ENCODE measurements around the gene NAGA.
A peak's percentile ranks its signal among the peaks of the same experiment; 100 is the strongest.
"Not testable (repeated sequence)": the region's sequence is repeated elsewhere in the genome, so short reads cannot be mapped to it uniquely, and the experiment has no call there.

NAGA gene

GRCh38 chr22:42070517-42071422 is at the start of gene NAGA:
TSS of gene NAGA (minus strand) at chr22:42070812. CDS start at chr22:42070297, 515 bp downstream.
- peak; percentile 84 to 98 (median 95) for DNase-seq
- intact Hi-C loops (cut with DNase I), result loop anchor here (10.0 kb wide), 1 partner anchor 106 kb away; the partner anchor contains the start of gene SEPTIN3

GRCh38 chr22:42116848-42117424 is 46.3 kb upstream of the NAGA start:
- DNase-seq, result peak in 1 of 42 donors; percentile 49
- intact Hi-C loops (cut with DNase I), result no loop called here

- intact Hi-C loops (cut with DNase I); DNase-seq: not testable (repeated sequence)
Measured at GRCh38 chr22:42115420-42115830, 44.8 kb upstream of the NAGA start.

GRCh38 chr22:42114721-42115120 is 44.1 kb upstream of the NAGA start:
- DNase-seq, result peak in 11 of 42 donors; percentile 9 to 78 (median 39)
- intact Hi-C loops (cut with DNase I), result no loop called here

GRCh38 chr22:42112793-42113192 is 42.2 kb upstream of the NAGA start:
- intact Hi-C loops (cut with DNase I); DNase-seq: not testable (repeated sequence)

- intact Hi-C loops (cut with DNase I), result no loop called here
- DNase-seq, result no peak
Measured at GRCh38 chr22:42111798-42112197, 41.2 kb upstream of the NAGA start.

GRCh38 chr22:42108848-42109247 is 38.2 kb upstream of the NAGA start:
- no peak for DNase-seq
- intact Hi-C loops (cut with DNase I), result no loop called here

- DNase-seq; intact Hi-C loops (cut with DNase I): not testable (repeated sequence)
Measured at GRCh38 chr22:42104332-42104860, 33.8 kb upstream of the NAGA start.

- intact Hi-C loops (cut with DNase I), result no loop called here
- no peak for DNase-seq
Measured at GRCh38 chr22:42101199-42101598, 30.6 kb upstream of the NAGA start.

GRCh38 chr22:42091455-42091782 is 20.8 kb upstream of the NAGA start:
- peak in 1 of 42 donors; percentile 33 for DNase-seq
- intact Hi-C loops (cut with DNase I), result loop anchor here (5.0 to 10.0 kb wide), 2 partner anchors 276 to 343 kb away; partner anchors contain the start of gene NFAM1

GRCh38 chr22:42090596-42091454 is 20.2 kb upstream of the NAGA start, which contains the start of gene NDUFA6:
TSS of gene NDUFA6 (minus strand) at chr22:42090772. CDS start at chr22:42090744, 28 bp downstream.
- intact Hi-C loops (cut with DNase I), result loop anchor here (5.0 to 10.0 kb wide), 2 partner anchors 276 to 344 kb away; partner anchors contain the start of gene NFAM1

GRCh38 chr22:42086051-42086450 is 15.4 kb upstream of the NAGA start:
- no peak for DNase-seq
- intact Hi-C loops (cut with DNase I), result no loop called here

More at GRCh38 chr22:42090596-42091454, 20.2 kb upstream of the NAGA start, which contains the start of gene NDUFA6:
- DNase-seq, result peak; percentile 97 to 100 (median 99)

- intact Hi-C loops (cut with DNase I), result no loop called here
- no peak for DNase-seq
Measured at GRCh38 chr22:42084874-42085273, 14.3 kb upstream of the NAGA start.

GRCh38 chr22:42083119-42083518 is 12.5 kb upstream of the NAGA start:
- no peak for DNase-seq
- intact Hi-C loops (cut with DNase I), result no loop called here

GRCh38 chr22:42080287-42080686 is 9.7 kb upstream of the NAGA start:
- intact Hi-C loops (cut with DNase I), result no loop called here
- DNase-seq, result peak in 39 of 42 donors; percentile 20 to 81 (median 61)

- DNase-seq, result peak; percentile 97 to 100 (median 99)
- intact Hi-C loops (cut with DNase I), result loop anchor here (10.0 kb wide), 1 partner anchor 115 kb away; the partner anchor contains the start of gene SEPTIN3
Measured at GRCh38 chr22:42079319-42080251, 9.0 kb upstream of the NAGA start, which contains the start of gene SMDT1. TSS of gene SMDT1 (plus strand) at chr22:42079700. CDS start at chr22:42079769, 69 bp downstream.

Data from head of caudate nucleus (tissue), 42 donors.